DMS153 treated with DMSO at 0.1 percent for 48 hours (cell line): ENCODE data around the gene FBXO40.
A peak's percentile ranks its signal among the peaks of the same experiment; 100 is the strongest.

Experiments used
- DNase-seq: peaks from one replicate; lab custom pipeline; 2025; ENCODE audit not compliant: unreplicated experiment; lab: John Stamatoyannopoulos, UW

FBXO40 gene

DNA sequence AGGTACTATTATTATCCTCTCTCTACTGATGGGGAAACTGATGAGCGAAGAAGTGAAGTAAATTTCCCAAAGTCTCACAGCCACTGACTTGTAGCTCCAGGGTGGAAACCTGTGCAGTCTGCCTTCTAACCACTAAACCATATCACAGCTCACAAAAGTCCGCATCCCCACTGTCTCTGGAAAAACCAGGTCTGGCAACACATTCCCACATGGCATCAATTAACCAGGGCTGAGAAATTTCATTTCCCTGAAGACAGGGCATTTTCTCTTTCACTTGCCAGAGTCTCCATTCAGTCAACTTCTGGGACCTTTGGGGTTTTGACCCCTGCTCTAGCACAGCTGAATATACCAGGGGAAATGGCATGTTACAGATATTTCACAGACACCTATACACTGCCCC is 26.5 kb downstream of the FBXO40 start:
- no peak for DNase-seq

DNA sequence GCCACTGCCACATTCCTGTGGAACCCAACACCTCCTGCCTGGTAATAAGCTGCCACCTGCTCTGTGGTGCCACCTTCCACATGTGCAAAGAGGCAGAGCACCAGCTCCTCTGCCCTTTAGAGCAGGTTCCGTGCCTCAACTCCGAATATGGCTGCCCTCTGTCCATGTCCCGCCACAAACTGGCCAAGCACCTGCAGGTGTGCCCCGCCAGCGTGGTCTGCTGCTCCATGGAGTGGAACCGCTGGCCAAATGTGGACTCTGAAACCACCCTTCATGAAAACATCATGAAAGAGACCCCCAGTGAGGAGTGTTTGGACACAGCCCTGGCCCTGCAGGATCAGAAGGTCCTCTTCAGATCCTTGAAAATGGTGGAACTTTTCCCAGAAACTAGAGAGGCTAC is 28.3 kb downstream of the FBXO40 start:
- no peak for DNase-seq

DNA sequence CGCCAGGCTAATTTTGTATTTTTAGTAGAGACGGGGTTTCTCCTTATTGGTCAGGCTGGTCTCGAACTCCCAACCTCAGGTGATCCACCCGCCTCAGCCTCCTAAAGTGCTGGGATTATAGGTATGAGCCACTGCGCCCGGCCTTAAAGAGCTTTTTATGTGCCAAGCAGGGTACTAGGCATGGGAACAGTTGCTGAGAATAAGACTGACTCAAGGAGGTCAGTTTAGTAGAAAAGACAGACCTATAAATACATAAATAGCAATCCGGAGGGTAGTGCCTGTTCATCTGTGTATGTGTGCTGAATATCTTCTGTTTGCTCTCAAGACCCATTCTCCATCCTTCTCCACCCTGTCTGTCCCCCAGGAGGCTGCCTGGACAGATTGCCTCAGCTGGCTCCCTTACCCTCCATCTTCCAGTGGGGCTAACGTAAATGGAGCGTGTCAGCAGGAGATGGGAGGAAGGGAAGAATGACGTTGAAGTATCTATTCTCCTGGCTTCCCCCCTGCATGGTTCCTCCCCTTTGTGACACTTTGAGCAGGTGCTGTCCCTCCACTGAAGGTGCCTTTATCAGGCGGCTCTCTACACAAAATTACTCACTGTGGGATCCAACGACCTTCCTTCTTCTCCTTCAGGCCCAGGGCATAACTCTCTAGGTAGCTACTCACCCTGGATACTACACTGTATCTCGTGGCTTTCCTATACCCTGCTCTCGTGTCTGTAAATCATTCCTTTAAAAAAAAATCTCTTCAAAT is 31.1 kb downstream of the FBXO40 start:
- no peak for DNase-seq

DNA sequence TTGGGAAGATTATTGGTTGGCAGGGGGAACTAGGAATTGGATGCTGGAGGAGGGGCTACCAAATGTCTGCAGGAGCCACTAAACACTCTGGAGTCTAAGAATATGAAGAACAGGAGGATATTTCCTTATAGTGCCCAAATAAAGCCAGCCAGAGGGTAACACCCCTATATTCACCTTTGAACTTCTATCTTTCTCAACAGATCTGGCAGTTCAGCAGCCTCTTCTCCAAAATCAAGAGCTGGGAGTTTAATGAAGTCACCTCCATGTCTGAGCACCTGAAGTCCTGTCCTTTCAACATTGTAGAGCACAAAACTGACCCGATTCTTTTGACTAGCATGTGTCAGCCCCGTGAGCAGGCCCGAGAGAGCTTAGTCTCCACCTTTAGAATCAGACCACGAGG is 33.3 kb downstream of the FBXO40 start:
- DNase-seq: no peak

DNA sequence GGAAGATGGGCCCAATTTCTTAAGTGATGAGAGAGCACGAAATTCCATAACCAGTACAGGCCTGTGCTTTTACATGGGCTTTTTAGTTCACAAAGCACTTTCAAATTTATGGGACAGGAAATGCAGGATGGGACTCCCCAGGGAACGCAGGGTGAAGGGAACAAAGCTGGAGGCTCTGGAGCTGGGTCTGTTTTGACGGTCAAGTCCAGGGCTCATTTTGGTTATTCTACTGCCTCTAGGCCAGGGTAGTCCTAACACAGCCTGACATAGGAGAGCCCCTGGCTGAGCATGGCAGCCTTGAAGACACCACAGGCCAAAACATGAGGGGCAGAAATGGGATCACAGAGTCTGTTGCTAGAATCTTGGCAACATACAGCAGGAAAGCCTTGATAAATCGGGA is 34.0 kb downstream of the FBXO40 start:
- DNase-seq: no peak

DNA sequence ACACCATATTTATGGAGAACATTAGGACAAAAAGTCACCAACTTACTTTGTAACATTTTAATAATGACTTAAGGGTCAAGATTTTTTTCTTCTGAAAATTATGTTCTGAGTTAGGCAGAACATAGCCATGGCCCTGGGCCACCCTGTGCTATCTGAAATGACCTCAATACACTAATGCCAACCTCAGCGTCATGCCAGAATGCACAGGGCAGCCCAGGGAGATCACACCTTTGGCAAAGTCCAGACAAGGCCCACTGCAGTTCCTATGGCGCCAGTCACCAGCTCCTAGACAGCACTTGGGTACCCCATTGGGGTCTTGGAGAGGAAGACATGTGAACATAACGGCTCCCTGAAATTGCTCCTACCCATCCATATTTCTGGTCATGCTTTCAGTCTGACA is 34.4 kb downstream of the FBXO40 start:
- no peak for DNase-seq

DNA sequence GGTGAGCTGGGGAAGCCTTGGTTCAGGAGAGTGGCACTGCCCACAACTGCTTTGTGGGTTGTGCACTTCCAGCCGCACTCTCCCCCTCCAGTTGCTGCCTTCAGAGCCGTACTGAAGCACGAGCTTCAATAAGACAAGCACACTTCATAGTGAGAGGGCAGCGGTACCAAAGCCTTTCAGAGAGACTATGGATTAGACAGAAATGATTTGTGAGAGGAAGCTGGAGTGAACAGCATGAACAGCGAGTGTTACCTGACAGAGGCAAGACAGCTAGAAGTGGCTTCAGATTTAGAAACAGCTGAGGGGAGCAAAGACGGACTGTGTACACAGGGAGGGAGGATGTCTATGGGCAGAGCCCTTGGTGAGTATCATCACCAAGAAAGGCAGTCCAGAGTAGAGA is 36.4 kb downstream of the FBXO40 start:
- DNase-seq: no peak

DNA sequence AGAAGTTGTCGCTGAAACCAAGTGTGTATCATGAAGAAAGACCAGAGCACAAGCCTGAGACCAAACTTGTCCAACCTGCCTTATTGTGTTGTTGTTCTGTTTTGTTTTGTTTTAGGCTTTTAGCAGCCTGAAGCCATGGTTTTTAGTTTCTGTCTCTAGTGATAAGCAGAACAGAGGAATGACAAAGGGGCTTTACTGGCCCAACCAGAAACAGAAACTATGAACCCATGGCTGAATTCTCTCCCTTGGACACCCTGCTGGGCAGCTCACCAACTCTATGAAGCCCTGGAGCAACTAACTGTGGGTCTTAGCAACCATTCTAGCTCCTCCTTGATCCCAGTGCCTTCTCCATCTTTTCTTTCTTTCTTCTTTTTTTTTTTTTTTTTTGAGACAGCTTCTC is 37.2 kb downstream of the FBXO40 start:
- no peak for DNase-seq

DNA sequence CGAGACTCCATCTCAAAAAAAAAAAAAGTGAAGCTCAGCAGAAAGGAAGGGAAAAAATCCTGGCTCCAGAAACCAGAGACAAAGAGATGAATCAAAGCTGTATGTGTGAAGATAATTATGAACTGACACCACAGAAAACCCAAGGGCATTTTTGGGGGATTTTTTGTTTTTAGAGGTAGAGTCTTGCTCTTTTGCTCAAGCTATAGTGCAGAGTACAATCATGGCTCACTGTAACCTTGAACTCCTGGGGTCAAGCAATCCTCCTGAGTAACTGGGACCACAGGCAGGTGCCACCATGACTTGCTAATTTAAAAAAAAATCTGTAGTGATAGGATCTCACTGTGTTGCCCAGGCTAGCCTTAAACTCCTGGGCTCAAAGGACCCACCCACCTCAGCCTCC is 44.7 kb downstream of the FBXO40 start:
- DNase-seq: no peak

DNA sequence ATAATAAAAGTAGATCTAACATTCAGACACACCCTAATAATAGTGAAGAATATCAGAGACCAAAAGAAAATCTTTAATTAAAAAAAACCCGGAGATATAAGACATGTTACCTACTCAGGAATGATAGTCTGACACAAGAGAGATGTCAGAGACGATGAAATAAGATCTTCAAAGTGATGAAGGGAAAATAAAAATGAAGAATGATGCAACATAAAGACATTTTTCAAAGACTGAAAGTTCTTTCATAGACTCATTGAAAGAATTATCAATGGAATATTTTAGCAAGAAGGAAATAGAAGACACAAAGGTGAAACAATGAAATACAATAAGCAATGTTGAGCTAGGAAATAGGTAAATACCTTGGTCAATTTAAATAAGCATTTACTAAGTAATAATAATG is 47.9 kb downstream of the FBXO40 start:
- DNase-seq: no peak

DNA sequence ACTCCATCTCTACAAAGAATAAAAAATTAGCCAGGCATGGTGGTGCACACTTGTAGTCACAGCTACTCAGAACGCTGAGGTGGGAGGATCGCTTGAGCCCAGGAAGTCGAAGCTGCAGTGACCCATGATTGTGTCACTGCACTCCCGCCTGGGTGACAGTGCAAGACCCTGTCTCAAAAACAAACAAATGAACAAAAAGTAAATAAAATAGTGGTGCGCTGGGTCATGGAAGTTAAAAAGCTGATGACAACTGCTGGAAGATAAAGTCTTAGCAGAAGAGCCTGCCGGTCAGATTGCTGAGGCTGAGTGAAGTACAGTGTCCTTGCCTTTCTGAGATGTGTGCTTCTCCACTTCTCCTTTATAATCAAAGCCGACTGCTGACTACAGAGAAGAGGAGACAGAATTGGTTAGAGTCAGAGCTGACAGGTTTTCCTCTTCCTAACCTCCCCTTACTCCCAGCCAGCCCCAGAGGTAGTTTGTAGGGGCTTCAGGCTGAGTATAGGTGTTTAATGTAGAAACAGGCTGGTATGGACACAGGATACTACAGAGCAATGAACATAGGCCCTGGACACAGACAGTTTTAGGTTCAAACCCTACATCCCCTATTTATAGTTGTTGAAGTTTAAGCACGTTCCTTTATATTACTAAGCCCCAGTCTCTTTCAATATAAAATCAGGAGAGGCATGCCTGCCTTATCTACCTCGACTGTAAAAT is 49.6 kb downstream of the FBXO40 start:
- no peak for DNase-seq

DNA sequence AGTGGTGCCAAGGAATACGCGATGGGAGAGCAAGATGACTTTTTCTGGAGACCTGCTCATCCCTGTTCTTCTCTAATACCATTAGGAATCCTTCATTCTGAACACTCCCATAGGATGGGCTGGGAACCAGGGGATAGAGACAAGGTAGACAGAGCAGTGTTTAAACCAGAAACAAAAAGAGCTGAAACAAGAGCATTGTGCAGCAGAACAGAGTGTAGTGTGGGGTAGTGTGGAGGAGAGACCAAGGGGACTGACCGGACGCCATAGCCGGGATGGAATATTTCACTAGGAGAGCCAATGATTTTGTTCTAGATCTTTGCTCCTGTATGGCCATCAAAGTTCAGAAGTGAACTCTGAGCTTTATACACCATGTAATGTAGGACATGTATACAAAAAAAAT is 51.9 kb downstream of the FBXO40 start:
- DNase-seq: no peak

DNA sequence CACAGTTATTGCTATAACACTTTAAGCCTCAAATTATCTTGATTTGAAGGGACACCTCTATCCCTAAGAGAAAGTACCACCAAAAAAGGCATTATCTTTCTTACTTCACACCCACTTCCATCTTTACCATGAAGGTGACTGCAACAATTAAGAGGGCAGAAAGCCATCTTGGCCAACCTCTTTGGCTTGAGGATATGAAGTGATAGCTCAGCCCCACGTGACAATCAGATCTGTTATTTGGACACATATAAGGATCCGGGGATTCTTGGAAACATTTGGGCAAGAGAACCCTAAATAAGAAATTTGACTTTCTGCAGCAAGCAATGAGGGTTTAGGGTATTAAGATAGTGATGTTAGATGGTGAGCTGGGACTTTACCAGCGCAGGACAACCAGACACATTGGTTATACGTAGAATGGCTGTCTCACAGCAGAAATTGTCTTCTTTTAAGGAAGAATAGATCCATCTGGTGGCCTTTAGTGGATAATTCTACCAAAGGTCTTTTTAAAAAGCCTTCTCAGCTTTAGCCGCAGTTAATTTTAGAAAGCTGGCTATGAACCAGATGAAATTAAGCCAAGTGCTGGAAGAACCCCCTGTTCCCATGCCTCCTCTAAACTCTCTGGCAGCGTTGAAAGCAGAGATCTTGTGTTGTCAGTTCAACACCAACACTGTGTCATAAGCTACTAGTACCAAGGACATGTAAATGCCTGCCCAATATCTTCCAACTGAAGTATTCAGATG is 55.2 kb downstream of the FBXO40 start:
- DNase-seq: no peak

DNA sequence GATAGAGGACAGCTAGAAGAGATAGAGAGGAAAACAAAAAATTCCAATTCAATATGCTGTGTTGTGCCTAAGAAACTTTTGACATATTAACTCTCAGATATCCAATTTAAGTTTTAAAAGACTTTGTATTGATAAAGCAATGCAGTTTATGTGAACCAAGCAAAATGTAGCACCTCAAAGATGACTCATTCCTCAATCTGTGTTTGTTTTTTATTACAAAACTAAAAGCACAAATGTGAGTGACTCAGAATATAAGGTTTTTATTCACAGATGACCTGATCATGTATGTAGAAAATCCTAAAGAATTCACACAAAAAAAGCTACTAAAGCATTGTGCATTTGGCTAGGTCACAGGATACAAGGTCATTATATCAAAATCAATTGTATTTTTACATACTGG is 56.5 kb downstream of the FBXO40 start:
- no peak for DNase-seq

DNA sequence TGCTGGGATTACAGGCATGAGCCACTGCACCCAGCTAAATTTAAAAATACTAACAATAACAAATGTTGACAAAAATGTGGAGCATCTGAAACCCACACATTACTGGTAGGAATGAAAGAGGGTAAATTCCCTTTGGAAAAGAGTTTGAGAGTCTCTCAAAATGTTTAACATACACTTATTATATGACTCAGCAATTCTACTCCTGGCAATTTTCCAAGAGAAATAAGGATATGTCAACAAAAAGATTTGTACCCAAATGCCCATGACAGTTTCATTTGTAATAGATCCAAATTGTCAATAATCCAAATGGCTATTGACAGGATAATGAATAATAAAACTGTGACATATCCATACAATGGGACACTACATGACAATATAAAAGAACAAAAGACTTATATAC is 58.5 kb downstream of the FBXO40 start:
- peak; percentile 16 for DNase-seq

DNA sequence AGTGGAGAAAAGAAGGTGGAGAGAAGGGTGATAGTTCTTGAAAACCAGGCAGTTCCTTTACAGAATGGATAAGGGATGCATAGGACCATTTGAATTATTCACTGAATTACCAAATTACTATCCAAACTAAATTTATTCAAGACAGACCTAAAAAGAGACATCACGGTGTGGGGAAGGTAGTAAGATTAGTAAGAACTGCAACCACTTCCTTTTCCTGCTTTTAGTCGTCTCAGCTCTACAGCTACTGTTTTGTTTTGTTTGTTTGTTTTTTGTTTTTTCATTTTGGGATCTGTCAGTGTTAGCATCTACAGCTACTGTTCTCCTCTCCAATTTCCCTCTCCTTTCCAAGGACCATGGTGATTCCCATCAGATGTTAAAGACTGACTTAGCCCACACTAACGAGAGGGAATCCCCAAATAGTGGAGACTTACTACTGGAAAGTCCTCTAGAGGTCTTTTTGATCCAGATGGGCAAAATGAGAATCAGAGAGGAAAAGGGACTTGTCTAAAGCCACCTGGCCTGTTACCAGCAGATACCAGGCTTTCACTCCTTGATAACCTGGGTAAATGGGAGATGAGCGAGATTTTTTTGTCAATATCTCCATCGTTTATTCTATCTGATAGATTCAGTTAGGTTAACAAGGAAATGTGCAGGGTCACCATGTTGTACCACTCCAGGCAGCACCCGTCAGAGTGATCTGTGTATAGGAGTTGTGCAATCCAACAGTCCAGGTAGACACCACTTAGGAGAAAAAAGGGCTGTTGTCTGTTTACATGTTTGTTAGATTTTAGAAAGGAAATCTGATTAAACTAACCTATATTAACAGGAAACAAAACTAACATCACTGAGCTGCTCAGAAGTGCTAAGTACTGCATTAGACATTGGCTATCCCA is 61.6 kb downstream of the FBXO40 start:
- DNase-seq: no peak

DNA sequence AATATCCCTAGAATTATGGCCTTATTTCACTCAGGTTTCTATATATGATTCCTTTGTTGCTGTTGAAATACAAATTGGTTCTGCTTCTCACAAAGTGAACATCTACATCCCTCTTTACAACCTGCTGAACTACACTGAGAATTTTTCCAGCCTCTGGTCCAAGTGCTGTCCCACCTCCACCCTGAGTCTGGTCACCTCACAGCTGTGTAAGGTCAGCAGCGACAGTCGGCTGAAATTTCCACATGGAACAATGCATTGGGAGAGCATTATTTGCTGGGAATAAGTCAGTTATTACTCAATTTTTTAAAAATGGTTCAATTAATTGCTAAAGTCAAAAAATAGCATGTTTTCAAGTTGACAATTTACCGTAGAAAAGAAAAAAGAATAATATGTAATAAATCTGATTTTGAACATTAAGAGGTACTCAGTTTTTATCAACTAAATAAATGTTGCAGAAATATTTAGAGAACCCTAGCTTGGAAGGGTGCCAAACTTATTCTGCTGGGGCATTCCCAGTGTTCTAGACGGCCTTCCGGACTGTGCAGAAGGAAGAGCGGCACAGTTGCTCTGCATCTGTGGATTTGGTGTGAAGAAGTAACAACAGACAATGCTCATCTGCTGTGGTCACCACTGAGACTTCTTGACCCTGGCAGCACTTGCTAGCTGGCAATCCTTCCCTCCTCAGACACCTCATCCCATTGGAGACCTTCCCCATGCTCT is 65.7 kb downstream of the FBXO40 start:
- no peak for DNase-seq

DNA sequence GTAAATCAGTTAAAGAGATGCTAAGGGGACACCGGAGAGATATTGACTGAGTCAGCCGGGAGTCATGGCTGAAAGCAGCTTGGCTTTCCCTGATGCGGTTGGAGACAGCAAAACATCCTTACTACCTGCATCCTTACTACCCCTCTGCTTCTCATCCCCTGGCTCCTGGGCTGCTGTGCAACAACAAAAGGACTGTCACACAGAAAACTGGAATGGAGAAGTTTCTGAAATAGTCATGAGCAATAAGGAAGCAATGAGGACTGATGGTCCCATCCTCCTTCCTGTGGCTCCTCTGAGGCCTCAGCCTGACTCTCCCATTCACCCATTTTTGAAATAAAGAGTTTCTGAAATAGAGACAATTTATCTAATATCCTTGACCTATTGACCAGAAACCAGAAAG is 66.4 kb downstream of the FBXO40 start:
- no peak for DNase-seq

DNA sequence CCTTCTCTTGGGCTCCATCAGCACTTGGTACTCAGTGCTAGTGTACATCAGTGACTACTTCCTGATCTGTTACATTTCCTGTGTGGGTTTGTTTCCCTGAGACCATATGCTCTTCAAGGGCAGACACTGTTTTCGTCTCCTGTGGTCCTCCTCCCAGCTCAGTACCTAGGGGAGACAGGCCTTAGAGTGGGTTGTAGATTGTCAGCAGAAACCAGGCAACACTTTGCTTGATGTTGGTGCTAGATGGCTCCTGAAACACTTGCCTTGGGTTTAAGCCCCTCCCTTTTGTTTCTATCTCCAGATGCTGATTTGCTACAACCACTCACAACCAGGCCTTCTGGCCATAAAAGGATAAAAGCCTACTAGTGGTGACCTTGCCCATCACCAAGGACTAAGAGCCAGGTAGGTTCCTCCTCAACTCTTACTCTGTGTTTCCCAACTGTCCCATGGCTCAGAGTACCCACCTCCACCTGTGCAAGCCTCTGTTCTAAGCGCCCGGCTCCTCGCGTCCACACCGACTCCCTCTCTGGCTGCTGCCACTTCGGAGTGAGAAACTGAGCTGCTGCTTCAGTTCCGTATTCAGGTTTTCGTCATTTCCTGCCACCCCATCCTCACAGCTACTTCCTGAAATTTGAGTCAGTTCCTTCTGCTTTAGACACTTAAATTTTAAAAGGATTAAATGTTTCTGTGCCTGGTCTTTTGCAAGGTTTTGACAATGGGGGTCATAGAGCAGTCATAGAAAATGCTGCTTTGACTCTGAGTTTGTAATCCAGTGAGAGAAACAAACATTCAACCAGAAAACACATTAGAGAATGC is 67.4 kb downstream of the FBXO40 start, which contains the start of gene HCLS1:
Gene HCLS1 (minus strand): TSS at position 548 of the 816 bp plus-strand sequence. CDS start 2,556 bp downstream, outside the sequence.
- no peak for DNase-seq
